C1 segment of cervical spinal cord (tissue), 14 donors: ENCODE measurements around the gene EFNA1.
A peak's percentile ranks its signal among the peaks of the same experiment; 100 is the strongest.

ENCODE experiments used
- DNase-seq, 14 donors: peaks; one replicate each; lab custom pipeline; 2025; lab: John Stamatoyannopoulos, UW

The EFNA1 gene

DNA sequence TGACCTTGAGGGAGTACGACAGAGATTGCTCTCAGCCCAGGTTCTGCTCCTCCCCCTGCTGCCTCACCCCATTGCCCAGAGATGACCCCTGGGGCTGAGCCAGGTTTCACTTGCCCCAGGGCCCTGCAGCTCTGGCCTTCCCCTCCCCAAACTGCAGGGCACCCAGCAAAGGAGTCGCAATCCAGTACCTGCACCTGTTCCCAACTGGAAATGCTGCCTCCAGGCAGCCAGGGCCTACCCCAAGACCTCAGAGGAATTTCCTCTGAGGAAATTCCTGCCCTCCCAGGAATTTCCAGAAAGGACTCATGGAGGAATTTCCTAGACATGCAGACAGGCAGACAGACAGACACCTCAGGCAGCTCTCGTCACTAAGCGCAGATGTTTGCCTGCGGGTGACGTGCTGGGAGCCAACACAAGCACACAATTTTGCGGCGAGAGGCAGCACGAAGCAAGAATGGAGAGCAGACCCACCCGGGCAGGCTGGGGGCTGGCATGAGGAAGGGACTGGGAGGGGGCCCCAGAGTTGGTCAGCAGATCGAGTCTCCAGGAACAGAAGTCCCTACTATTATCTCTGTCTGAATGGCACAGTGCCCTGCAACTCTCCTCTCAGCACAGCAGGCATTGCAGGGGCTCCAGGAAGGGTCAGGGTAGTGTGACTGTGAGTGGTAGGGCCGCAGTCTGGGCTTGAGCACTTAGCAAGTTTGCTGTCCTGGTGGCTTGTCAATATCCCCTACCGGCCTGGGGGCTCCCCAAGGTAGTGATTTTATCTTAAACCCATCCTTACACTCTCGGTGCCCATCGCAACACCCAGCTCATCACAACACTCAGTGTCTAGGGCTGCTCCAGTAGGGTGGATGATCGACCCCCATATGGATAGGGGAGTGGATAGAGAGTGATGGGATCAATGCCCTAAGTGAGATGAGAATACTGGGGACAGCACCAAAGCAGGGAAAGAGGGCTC, 2.9 kb upstream of the EFNA1 start:
- no peak for DNase-seq

DNA sequence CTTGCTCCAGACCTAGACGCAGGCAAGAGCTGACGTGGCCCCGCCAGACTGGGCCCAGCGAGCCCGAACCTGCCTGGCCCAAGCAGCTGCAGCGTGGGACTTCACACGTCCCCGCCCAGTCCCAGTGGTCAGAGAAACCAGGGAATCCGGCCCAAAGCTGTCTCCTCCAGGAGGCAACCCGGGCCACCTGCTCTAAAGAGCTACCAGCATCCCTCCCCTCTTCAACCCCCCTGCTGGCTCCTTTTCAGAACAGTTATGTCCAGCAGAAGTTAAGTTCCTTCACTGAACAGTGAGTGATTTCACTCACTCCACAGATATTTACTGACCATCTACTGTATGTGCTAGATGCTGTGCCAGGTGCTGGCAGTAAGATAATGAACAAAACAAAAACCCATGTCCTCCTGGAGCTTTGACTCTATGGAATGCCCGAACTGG, 2.1 kb upstream of the EFNA1 start:
- DNase-seq: peak in 1 of 14 donors; percentile 38

DNA sequence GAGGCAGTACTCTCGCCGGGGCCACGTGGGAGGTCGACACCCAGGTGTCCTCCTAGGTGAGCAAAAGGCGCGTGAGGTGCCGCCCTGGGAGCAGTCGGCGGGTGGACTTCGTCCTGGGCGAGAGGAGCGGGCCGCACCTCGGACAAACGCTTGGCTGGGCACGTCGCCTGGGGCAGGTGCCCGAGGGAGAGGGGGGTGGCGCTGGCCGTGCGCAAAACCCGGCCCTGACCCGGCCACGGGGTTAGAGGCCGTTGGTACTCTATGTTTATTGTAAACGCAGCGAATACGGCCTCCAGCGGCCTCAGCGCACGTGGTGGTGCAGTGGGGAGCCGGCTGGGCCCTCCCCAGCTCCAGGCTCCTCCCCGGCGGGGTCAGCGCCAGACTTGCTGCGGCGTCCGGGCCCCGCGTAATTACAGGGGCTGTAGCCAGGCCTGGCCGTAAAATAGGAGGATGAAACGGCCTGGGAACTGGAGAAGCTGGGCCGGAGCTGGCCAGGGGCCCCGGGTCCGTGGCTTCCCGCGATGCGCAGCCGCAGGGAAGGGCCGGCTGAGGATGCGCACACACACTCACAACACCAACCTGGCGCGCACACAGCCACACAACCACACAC, 1.6 kb upstream of the EFNA1 start:
- DNase-seq: peak in 12 of 14 donors; percentile 42 to 87 (median 68)

DNA sequence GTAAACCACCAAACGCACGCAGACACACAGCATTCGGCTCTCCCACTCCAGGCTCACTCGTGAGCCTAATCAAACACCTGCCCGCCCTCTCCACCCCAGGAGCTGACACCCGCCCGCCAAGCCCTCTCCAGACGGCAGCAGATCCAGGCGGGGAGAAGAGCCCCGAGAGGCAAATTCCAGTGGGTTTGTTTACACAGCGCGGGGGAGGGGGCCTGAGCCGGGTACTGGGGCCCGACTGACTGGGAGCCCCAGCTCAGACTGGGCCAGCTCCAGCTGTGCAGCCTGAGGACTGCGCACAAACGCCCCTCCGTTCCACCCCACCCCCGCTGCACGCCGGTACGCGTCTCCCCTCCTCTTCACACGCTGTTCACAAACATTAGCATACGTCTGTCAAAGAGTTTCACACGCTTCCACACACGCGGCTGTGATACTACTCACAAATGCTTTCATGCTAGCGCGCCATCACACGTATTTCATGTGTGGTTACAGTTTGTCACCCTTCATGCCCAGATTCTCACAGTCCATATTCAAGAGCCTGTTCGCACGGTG, 1.0 kb upstream of the EFNA1 start:
- peak in 6 of 14 donors; percentile 44 to 80 (median 76) for DNase-seq

DNA sequence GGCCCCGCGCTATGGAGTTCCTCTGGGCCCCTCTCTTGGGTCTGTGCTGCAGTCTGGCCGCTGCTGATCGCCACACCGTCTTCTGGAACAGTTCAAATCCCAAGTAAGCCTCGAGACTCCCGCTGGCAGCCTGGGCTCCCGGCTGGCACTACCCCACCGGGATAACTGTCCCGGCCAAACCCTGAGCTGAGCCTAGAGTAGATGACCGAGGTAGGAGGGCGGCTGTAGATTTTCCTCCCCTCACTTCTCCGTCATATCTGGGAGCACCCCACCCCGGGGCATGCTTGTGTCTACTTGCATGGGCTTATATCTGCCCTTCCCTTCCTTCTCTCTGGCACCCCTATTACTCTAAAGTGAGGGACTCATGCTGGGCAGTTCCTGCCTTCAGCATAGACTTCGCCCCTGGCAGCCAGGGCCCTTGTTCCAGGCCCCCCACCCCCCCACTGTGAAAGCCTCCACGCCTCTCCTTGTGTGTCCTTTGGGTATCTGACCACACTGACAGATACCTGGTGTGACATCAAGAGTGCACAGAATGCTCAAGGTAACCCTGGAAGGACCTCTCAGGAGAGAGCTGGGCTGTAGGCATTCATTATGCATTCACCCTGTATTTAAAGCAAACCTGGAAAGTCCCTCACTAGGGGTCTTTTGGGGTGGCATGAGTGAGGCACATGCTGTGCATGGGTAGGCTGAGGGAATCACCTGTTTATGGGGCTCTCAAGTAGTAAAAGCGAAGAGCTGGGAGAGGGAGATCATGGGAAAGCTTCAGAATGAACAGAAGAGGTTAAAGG, 485 bp downstream of the EFNA1 start:
- DNase-seq: peak in 3 of 14 donors; percentile 50 to 62 (median 52)

DNA sequence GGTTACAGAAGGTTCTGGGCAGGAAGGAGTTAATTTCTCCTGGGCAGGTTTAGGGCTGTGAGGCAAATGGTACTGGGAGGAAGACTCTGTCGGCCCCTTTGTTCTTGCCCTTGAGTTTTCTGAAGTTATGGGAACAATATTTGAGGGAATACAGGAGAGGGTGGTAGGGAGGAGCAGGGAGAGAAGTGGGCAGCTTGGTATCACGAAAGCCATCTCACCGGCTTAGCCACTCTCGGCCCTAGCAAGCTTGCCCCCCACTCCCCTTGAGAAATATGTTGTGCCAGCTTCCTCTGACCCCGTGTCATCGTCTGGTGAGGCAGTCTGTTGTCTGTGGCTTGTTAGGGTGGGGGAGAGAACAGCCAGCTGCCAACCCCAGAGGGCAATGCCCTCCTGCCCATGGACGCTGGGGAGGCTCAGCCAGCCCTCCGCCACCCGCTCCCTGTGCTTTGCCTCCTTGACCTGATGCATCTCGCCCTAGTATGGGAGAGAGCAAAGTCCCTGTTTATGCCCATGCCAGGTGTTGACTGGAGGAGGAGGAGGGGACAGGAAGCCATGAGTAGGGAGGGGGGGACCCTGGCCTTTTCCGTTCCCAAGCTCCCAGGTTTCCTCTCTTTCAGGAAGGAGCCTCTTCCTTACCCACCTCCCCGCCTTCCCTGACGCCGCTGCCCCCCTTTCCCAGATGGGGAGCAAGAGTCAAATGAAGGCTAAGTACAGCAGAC, 1.2 kb downstream of the EFNA1 start:
- peak in 11 of 14 donors; percentile 23 to 63 (median 35) for DNase-seq

DNA sequence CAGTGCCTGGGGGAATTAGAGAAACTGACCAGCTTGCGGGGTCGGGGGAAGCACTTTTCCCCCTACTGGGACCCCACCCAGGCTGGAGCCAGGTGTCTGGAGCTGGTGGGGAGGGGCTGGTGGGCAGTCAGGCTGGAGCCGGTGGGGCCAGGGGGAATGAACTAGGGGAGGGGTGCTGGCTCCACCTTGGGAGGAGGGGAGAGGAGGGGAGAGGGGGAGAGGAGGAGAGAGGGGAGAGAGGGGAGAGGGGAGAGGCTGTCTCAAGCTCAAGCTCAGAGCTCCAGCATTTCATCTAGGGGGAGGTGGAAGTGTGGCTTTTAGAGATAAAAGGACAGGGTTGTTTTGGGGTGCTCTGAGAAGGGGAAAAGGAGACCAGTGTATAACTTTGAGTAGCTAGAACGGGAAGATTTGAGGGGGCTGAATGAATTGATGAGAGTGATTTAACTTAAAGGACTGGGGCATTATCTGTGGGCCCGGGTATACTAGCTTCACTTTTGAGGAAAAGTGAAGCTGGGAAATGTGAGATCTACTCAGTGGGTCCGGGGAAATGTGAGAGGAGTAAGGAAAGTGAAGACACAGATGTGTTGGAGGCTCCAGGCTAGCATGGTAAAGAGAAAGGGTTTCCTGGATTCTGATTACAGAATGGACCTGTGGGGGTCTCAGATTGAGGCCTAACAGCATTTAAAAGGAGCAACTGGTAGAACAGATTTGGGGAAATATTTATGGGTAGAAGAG, 2.8 kb downstream of the EFNA1 start:
- DNase-seq: no peak

DNA sequence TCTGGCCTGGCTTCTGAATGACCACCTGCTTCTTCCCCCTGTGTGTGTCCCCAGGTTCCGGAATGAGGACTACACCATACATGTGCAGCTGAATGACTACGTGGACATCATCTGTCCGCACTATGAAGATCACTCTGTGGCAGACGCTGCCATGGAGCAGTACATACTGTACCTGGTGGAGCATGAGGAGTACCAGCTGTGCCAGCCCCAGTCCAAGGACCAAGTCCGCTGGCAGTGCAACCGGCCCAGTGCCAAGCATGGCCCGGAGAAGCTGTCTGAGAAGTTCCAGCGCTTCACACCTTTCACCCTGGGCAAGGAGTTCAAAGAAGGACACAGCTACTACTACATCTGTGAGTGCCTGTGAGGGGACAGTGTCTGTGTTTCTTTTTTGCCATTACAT, 3.6 kb downstream of the EFNA1 start:
- no peak for DNase-seq

DNA sequence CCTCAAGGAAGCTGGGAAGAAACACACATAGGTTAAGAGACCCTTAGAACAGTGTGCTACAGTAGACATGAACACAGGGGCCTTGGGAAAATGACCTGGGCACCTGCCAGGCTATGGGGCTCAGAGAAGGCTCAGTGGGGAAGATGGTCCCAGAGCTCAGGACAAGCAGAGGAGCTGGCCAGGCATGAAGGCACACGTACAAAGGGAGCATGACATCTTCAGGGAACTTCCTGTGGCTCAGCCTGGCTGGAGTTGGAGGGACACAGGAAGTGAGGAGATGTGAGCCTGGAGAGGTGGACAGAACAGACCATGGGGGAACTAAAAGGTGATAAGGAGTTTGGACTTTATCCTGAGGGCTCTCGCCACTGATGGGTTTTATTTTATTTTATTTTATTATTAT, 4.2 kb downstream of the EFNA1 start:
- no peak for DNase-seq

DNA sequence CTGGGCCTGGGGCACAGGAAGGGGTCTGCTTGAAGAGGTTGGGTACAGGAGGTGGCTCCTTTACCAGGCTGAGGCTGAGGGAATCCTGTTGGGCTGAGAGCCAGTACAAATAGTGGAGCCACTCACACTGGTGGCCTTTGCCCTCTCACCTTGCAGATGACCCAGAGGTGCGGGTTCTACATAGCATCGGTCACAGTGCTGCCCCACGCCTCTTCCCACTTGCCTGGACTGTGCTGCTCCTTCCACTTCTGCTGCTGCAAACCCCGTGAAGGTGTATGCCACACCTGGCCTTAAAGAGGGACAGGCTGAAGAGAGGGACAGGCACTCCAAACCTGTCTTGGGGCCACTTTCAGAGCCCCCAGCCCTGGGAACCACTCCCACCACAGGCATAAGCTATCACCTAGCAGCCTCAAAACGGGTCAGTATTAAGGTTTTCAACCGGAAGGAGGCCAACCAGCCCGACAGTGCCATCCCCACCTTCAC, 6.2 kb downstream of the EFNA1 start:
- DNase-seq: no peak

DNA sequence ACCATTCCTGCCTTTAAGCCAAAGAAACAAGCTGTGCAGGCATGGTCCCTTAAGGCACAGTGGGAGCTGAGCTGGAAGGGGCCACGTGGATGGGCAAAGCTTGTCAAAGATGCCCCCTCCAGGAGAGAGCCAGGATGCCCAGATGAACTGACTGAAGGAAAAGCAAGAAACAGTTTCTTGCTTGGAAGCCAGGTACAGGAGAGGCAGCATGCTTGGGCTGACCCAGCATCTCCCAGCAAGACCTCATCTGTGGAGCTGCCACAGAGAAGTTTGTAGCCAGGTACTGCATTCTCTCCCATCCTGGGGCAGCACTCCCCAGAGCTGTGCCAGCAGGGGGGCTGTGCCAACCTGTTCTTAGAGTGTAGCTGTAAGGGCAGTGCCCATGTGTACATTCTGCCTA, 6.6 kb downstream of the EFNA1 start:
- DNase-seq: no peak

DNA sequence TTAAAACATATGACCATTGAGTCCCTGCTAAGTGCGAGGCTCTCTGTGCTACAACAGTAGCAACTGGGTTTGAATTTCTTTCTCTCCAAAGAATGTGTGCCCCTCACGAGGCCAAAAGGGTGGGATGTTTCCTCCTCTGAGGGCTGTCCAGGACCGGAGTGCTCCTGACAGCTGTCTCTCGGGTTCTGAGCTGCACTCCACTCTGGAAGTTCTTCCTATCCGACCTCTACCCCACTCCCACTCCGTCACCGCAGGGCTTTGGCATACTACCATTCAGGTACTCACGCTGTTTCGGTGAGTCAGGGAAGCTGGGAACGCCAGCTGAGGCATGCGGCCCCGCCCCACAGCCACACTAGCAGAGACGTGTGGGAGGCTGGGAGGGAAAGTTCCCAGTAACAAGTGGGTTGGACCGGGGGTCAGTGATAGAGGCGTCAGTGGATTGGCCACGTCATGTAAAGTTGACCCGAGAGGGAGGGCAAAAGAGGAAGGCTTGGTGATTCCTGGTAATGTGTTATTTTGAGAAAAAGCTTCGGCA, 7.3 kb downstream of the EFNA1 start:
- DNase-seq: peak in 8 of 14 donors; percentile 57 to 80 (median 65)

DNA sequence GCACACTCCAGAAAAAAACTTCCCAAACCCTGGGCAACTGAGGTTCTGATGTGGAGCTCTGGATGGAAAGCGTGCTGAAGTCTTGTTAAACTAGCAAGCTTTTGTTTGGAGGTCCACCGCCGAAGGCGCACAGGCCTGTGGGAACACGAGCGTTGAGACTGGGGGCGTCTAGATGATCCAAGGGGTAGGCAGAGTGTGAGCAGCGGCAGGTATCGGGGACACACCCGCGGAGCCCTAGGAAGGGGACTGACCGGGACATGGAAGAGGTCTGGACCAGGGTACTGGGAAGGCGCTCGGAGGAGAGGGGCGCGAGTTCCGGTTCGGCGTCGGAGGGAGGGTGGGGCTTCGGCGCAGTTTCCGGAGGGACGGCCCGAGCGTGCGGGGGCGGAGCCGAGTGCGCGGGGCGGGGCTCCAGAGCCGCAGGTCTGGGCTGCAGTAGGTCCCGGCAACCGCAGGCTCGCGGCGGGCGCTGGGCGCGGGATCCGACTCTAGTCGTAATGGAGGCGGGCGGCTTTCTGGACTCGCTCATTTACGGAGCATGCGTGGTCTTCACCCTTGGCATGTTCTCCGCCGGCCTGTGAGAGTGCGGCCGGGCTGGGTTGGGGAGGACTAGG, 7.8 kb downstream of the EFNA1 start, which contains the start of gene SLC50A1:
Gene SLC50A1 (plus strand): TSS at position 438 of the 614 bp plus-strand sequence. CDS start 60 bp downstream, at position 498.
- peak; percentile 53 to 92 (median 86) for DNase-seq

DNA sequence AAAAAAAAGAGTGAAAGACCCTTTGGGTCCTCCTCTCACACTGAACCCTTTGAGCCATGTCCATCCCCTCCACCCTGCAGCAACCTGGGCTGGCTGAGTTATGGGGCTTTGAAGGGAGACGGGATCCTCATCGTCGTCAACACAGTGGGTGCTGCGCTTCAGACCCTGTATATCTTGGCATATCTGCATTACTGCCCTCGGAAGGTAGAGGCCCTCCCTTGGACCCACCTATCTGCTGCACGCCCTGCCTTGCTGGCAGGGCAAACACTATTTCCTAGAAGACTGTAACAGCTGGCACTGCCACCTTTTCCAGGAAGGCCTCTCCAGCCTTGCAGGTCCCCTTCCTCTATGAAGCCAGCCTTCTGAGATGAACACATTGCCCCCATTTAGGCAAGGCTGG, 9.1 kb downstream of the EFNA1 start:
- DNase-seq: no peak

DNA sequence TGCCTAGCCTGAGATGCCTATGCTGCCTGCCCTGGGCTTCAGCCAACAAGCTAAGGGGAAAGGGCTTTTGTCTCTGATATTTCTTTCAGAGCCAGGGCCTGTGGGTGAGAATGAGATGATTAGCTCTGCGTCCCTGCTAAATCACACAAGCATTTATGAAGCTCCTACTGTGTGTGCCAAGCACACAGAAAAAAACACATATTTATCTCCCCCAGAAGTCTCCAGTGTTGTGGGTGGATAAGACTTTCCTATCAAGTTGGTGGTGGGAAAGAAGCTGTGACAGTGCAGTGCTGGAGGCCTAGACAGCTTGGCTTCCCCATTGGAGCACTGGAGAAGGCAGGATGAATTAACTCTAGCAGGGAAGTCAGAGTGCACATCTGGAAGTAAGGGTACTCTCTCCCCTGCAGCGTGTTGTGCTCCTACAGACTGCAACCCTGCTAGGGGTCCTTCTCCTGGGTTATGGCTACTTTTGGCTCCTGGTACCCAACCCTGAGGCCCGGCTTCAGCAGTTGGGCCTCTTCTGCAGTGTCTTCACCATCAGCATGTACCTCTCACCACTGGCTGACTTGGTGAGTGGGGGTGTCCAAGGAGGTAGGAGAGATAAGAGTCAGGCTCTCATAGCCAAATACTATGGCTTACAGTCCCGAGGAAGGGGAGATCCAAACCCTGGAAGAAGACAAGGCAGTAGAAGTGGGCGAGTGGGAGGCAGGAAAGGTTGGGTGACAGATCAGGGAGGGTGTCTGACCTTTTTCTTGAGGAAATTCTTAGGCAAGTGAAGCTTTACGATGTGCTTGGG, 9.7 kb downstream of the EFNA1 start:
- DNase-seq: no peak

DNA sequence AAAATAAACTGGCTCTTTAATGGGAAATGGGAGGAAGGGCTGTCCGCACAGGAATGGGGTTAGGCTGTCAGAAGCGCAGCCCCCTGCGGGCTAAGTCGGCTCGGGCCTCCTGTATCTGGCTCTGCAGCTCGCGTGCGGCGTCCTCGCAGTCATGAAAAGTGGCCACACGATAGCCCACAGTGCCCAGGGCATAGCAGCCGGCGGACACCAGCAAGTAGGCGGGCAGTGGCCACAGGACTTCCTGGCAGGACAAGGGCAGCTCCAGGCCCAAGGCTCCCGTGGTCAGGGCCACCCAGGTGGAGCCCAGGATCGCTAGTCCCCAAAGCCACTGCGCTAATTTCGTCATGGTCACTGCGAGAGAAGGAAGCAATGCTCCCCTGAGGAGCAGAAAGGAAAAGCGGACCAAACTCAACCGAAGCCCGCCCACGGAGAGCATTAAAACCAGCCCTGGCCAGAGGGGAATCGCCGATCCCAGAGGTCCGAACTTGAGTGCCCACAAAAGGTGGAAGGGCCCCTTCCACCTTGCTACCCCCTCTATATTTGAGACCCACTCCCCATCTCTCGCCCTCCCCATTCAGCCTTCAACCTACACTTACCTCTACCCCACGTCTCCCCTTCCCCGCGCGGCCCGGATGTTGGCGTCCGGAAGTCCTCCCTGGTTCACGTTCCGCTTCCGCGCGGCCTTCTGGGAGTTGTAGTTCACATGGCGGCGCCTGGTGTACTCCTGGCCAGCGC, 12.4 kb downstream of the EFNA1 start, which contains the start of gene DPM3:
Gene DPM3 (minus strand): TSS at position 637 of the 735 bp plus-strand sequence. CDS start 291 bp downstream, at position 346.
- peak; percentile 47 to 89 (median 82) for DNase-seq

DNA sequence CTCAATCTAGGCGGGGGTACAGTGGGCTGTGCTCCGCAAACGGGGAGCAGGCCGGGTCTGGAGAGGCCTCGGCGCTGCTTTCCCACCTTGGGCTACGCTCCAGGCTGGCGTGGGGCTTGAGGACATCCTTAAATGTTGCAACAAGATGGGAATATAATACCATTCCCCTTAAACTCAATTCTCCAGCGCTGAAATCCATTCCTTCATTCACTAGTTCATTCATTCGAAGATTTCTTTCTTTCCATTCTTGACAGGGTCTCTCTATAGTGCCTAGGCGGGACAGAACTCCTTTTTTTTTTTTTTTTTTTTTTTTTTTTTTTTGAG, 12.9 kb downstream of the EFNA1 start:
- no peak for DNase-seq

DNA sequence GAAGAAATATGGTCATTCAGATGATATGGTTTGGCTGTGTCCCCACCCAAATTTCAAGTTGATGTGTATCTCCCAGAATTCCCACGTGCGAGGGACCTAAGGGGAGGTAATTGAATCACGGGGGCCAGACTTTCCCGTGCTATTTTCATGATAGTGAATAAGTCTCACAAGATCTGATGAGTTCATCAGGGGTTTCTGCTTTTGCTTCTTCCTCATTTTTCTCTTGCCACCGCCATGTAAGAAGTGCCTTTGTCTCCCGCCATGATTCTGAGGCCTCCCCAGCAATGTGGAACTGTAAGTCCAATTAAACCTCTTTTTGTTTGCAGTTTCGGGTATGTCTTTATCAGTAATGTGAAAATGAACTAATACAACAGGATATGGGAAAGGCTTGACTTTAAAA, 14.1 kb downstream of the EFNA1 start:
- DNase-seq: no peak
